ENCODE data around the gene RHEBL1. TPM values are rescaled to one million over a fixed set of nuclear protein-coding genes. Genes with fewer than 3 reads are reported as not detected.

The RHEBL1 gene
- total and polyA plus RNA-seq, 2 of the 4 experiments (the other 2 are of a cell fraction), result 0.62 to 0.72 TPM

DNA sequence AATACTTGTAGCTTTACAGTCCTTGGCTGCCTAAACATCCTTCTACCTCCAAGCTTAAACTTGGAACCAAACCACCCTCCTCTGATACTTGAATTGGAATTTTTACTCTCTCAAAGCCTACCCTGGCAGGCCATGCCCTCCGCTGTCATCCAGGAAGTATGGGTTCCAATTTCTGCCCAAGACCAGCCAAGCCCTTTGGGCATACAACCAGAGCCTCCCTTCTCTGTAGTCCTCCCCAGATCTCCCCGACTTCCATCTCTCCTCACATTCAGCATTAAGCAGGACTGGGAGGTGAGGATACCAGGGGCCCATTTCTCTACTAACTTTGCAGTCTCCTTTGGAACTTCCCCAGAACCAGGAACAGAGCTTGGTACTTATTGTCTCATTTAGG lies 25.2 kb upstream of the RHEBL1 start:
- Histone ChIP-seq H4K8ac (ENCODE audit: low read depth in 2 of 2, low read length in 2 of 2) (no peak overlapping the region), H2BK5ac (ENCODE audit: low read depth, low read length, poor library complexity, severe bottlenecking) (no peak overlapping the region), H2AK5ac (ENCODE audit: low read depth, low read length) (no peak overlapping the region), H3K18ac (ENCODE audit: low read depth, low read length) (no peak overlapping the region), H3K23ac (ENCODE audit: low read depth, low read length) (no peak overlapping the region; the same call in 1 of the 2 replicates), H4K5ac (ENCODE audit: low read depth, low read length) (no peak overlapping the region), H3K56ac (ENCODE audit: extremely low read depth, insufficient read depth, low read length) (no peak overlapping the region), H4K91ac (ENCODE audit: insufficient read depth, low read depth, low read length) (no peak overlapping the region), H3K4me1 (ENCODE audit: control insufficient read depth, insufficient read depth, low read length) (peaks cover 7% of the 10 kb centered on the region; the same call in 1 of the 2 replicates), H3K36me3 (ENCODE audit: control insufficient read depth, insufficient read depth, low read length) (peaks cover 22% of the 10 kb centered on the region), H2BK20ac (ENCODE audit: low read depth, low read length) (no peak overlapping the region), H3K9me3 (ENCODE audit: control insufficient read depth, insufficient read depth, low read length) (no peaks in the 10 kb centered on the region), H3K14ac (replicated peaks; ENCODE audit: low read depth, low read length) (no peak overlapping the region), H2BK15ac (ENCODE audit: low read depth, low read length) (no peak overlapping the region), H3K9ac (ENCODE audit: low read depth, low read length) (no peak overlapping the region), H3K9me1 (ENCODE audit: insufficient read depth, low read length) (no peaks in the 10 kb centered on the region), H4K20me1 (ENCODE audit: insufficient read depth, low read length) (peaks cover 6% of the 10 kb centered on the region; the same call in 1 of the 2 replicates), H3K79me1 (ENCODE audit: low read depth in 1 of 2, low read length in 2 of 2) (no peaks in the 10 kb centered on the region), H2AFZ (replicated peaks; ENCODE audit: low read length, poor library complexity) (no peak overlapping the region), H3K4me3 (ENCODE audit: insufficient read depth, low read depth, low read length) (no peak overlapping the region), H2BK120ac (ENCODE audit: low read depth, low read length) (no peak overlapping the region), H3K27me3 (ENCODE audit: control insufficient read depth, insufficient read depth, low read length) (peaks cover 19% of the 10 kb centered on the region; the same call in 1 of the 2 replicates), H3K4ac (ENCODE audit: low read depth, low read length) (no peak overlapping the region), H2AK9ac (replicated peaks; ENCODE audit: low read depth, low read length, poor library complexity) (no peak overlapping the region), H3K4me2 (ENCODE audit: low read depth, low read length) (no peak overlapping the region), H3K27ac (ENCODE audit: insufficient read depth, low read length) (no peak overlapping the region)
- ATAC-seq (ENCODE audit: low read depth) (no peak), DNase-seq (no peak)
- POLR2A ChIA-PET (ENCODE audit: unreplicated experiment), result no interaction called here
- no CpG with 5 or more reads among the region's 2 CpGs for WGBS, 2 experiments (ENCODE audit: extremely low coverage in 2 of 2, insufficient read length in 1 of 2)
- intact Hi-C loops (cut with micrococcal nuclease), result no loop called here
- TF ChIP-seq, protein P1, sequence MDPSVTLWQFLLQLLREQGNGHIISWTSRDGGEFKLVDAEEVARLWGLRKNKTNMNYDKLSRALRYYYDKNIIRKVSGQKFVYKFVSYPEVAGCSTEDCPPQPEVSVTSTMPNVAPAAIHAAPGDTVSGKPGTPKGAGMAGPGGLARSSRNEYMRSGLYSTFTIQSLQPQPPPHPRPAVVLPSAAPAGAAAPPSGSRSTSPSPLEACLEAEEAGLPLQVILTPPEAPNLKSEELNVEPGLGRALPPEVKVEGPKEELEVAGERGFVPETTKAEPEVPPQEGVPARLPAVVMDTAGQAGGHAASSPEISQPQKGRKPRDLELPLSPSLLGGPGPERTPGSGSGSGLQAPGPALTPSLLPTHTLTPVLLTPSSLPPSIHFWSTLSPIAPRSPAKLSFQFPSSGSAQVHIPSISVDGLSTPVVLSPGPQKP (IDR thresholded peaks at IDR 0.05; ENCODE audit: borderline replicate concordance, low read depth, low read length), result no peak
- TF ChIP-seq RFX5 (IDR thresholded peaks at IDR 0.05; ENCODE audit: low read depth, low read length) (no peak), CHD1 (IDR thresholded peaks at IDR 0.05; ENCODE audit: low read depth, low read length) (no peak), NFE2L2 (IDR thresholded peaks at IDR 0.05; ENCODE audit: low read depth, low read length) (no peak), MAFK (IDR thresholded peaks at IDR 0.05; ENCODE audit: low read depth, low read length) (no peak), FOS (IDR thresholded peaks at IDR 0.05; ENCODE audit: low read depth, low read length) (no peak), MAZ (IDR thresholded peaks at IDR 0.05; ENCODE audit: borderline replicate concordance, low read depth, low read length) (no peak), MXI1 (IDR thresholded peaks at IDR 0.05; ENCODE audit: borderline replicate concordance, low read depth, low read length) (no peak), RCOR1 (IDR thresholded peaks at IDR 0.05; ENCODE audit: insufficient replicate concordance, low read length) (no peak), CEBPB (IDR thresholded peaks at IDR 0.05; ENCODE audit: low read depth, low read length) (no peak)
- TF ChIP-seq, protein P2, sequence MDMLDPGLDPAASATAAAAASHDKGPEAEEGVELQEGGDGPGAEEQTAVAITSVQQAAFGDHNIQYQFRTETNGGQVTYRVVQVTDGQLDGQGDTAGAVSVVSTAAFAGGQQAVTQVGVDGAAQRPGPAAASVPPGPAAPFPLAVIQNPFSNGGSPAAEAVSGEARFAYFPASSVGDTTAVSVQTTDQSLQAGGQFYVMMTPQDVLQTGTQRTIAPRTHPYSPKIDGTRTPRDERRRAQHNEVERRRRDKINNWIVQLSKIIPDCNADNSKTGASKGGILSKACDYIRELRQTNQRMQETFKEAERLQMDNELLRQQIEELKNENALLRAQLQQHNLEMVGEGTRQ (IDR thresholded peaks at IDR 0.05; ENCODE audit: low read depth, low read length), result no peak
- in situ Hi-C loops (cut with MboI; ENCODE audit: low sequenced_read_pairs), result no loop called here
- dilution Hi-C loops (cut with HindIII; ENCODE audit: low sequenced_read_pairs, unreplicated experiment), result no loop called here
- CTCF ChIA-PET, result interaction anchor here (1.0 kb wide), 2 partner anchors 14 to 16 kb away, joined by 3 read pairs; partner anchors contain the start of gene LMBR1L
- no TSS peak for BruUV-seq (replicated peaks)

Measured in IMR-90 (cell line).